SK-N-SH treated with all-trans-retinoic acid at 6 μM for 48 hours (cell line): Measurements from ENCODE around the gene SLAIN2.

ENCODE experiments used
- CSDC2 ChIP-seq: fragments of 250-450 bp; sonication (Bioruptor Pico); IDR thresholded peaks from 2 replicates; pipeline ENCODE4 v1.5.0; 2020; ENCODE audit warnings: mild to moderate bottlenecking, moderate library complexity
- ISL1 ChIP-seq: fragments of 250-450 bp; sonication (Bioruptor Pico); IDR thresholded peaks from 2 replicates; pipeline ENCODE4 v2.1.2; 2022; ENCODE audit warnings: mild to moderate bottlenecking, moderate library complexity
- ZNF8 ChIP-seq: fragments of 450-650 bp; formaldehyde crosslinking; IDR thresholded peaks from 2 replicates; pipeline ENCODE4 v1.5.0; 2020; ENCODE audit warnings: mild to moderate bottlenecking, moderate library complexity

DNA sequence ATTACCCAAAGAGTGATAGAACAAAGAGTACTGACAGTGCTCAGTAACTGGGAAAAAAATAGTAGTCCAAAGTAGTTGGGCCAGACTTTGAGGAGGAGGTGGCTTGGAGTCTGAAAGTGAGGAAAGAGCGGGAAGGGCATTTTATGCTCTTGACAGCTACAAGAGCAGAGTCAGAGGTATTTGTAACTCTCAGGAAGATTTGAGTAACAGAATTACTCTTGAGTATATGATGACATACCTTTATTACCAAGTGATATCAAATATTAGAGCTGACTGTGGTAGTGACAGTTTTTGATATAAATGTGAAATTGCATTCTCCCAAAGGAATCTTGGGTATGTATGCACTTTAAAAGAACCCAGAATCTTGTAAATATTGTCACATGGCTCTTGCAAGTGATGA lies 2.2 kb downstream of the SLAIN2 start:
- no peak for TF ChIP-seq CSDC2 (CRISPR knock-in tag)
- TF ChIP-seq ZNF8 = no peak
- TF ChIP-seq ISL1 (CRISPR knock-in tag) = no peak
